SK-N-SH treated with all-trans-retinoic acid at 6 μM for 48 hours (cell line): ENCODE results near the gene TM9SF3.

Source experiments
- BACH2 ChIP-seq: fragments of 250-450 bp; sonication (Bioruptor Pico); IDR thresholded peaks from 2 replicates; pipeline ENCODE4 v1.9.0; 2021; ENCODE audit warnings: mild to moderate bottlenecking, borderline replicate concordance
- ISL1 ChIP-seq: fragments of 250-450 bp; sonication (Bioruptor Pico); IDR thresholded peaks from 2 replicates; pipeline ENCODE4 v2.1.2; 2022; ENCODE audit warnings: mild to moderate bottlenecking, moderate library complexity
- PATZ1 ChIP-seq: fragments of 250-450 bp; sonication (Bioruptor Pico); IDR thresholded peaks from 2 replicates; pipeline ENCODE4 v1.8.0; 2020; ENCODE audit warnings: mild to moderate bottlenecking, moderate library complexity, borderline replicate concordance
- POU6F1 ChIP-seq: fragments of 250-450 bp; sonication (Bioruptor Pico); IDR thresholded peaks from 2 replicates; pipeline ENCODE4 v1.8.0; 2021; ENCODE audit warnings: low read depth, mild to moderate bottlenecking, moderate library complexity, borderline replicate concordance
- SNAI2 ChIP-seq: fragments of 250-450 bp; sonication (Bioruptor Pico); IDR thresholded peaks from 2 replicates; pipeline ENCODE4 v1.5.0; 2020; ENCODE audit warnings: mild to moderate bottlenecking, moderate library complexity
- ZNF70 ChIP-seq: fragments of 450-650 bp; formaldehyde crosslinking; IDR thresholded peaks from 2 replicates; pipeline ENCODE4 v1.5.0; 2020; ENCODE audit warnings: mild to moderate bottlenecking, moderate library complexity

DNA sequence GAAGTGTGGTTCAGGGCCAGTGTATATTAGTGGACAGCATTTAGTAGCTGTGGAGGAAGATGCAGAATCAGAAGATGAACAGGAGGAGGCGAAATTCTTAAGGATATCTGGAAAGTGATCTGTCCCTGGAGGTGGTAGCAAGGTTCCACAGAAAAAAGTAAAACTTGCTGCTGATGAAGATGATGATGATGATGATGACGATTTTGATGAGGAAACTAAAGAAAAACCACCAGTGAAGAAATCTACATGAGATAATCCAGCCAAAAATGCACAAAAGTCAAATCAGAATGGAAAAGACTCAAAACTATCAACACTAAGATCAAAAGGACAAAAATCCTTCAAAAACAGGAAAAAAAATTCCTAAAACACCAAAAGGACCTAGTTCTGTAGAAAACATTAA lies 26.3 kb downstream of the TM9SF3 start:
- TF ChIP-seq ISL1 (CRISPR knock-in tag) (no peak), ZNF70 (no peak), SNAI2 (CRISPR knock-in tag) (no peak), PATZ1 (CRISPR knock-in tag) (no peak), POU6F1 (CRISPR knock-in tag) (no peak), BACH2 (no peak)
